Activated CD8-positive, alpha-beta T cell treated with anti-CD3 and anti-CD28 coated beads, Interleukin-2, amount 10 ng/mL, durations not matched to agents 7 days and 5 days (primary cell): ENCODE data around the gene MAGI1. TPM values are rescaled to one million over a fixed set of nuclear protein-coding genes. Genes with fewer than 3 reads are reported as not detected.

Source experiments
- ATAC-seq: fragments of 150-1000 bp; cut with Tn5 transposase; one replicate; pipeline ENCODE4 v1.10.0; 2021; ENCODE audit warnings: moderate library complexity
- CTCF ChIA-PET: fragments of 350-600 bp; sonication (Branson Sonifier 250); formaldehyde crosslinking; loops from one replicate; lab custom pipeline; 2021; ENCODE audit warnings: antibody characterized with exemption; lab: Charles Lee
- POLR2A ChIA-PET: fragments of 350-600 bp; sonication (Branson Sonifier 250); formaldehyde crosslinking; loops from one replicate; lab custom pipeline; 2021; ENCODE audit warnings: antibody characterized with exemption; lab: Charles Lee
- DNase-seq: peaks from one replicate; pipeline ENCODE4 v3.0.0-alpha.2; 2020
- H3K27ac Mint-ChIP-seq: one replicate; pipeline ENCODE4 v1.8.0; 2021; ENCODE audit warnings: mild to moderate bottlenecking, mixed read lengths
- H3K27me3 Mint-ChIP-seq: one replicate; pipeline ENCODE4 v1.8.0; 2021; ENCODE audit warnings: low read depth, mixed read lengths
- H3K36me3 Mint-ChIP-seq: one replicate; pipeline ENCODE4 v1.8.0; 2021; ENCODE audit warnings: low read depth, mixed read lengths
- H3K4me1 Mint-ChIP-seq: one replicate; pipeline ENCODE4 v1.8.0; 2021; ENCODE audit warnings: low read depth, mixed read lengths
- H3K4me3 Mint-ChIP-seq: one replicate; pipeline ENCODE4 v1.8.0; 2021; ENCODE audit warnings: mild to moderate bottlenecking, mixed read lengths
- H3K9me3 Mint-ChIP-seq: one replicate; pipeline ENCODE4 v1.8.0; 2022; ENCODE audit warnings: mixed read lengths; ENCODE audit not compliant: insufficient read depth
- total RNA-seq, 2 experiments: library from RNA; stranded (reverse); gene quantifications; one replicate each; pipeline ENCODE4 v1.2.3, GENCODE V29; 2021

MAGI1 gene
- total RNA-seq, 2 experiments from 2014 or later: not detected

DNA sequence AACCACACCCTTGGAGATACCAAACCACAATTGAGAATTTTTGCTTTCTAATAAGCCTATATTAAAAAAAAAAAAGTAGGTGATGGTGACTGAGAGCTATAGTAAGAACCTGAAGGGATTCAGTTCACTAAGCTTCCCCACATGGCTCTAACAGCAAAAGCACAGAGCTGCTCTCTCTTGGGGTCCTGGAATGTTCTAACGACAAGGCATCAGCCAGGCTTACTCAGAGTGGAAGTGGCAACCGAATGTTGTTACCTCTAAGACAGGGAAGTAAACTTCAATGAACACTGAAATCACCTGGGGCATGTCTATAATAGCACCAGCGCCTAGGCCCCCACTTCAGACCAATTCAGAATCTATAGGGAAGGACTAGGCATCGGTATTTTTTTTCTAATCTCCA lies 397.7 kb downstream of the MAGI1 start:
- DNase-seq (no peak), ATAC-seq (no peak)
- no peak overlapping the region for H3K27ac Mint-ChIP-seq
- CTCF ChIA-PET: no interaction called here
- H3K36me3 Mint-ChIP-seq: no peaks in the 10 kb centered on the region
- POLR2A ChIA-PET: no interaction called here
- H3K9me3 Mint-ChIP-seq: peaks cover 6% of the 10 kb centered on the region
- no peaks in the 10 kb centered on the region for H3K4me1 Mint-ChIP-seq
- H3K4me3 Mint-ChIP-seq: no peak overlapping the region
- no peaks in the 10 kb centered on the region for H3K27me3 Mint-ChIP-seq

DNA sequence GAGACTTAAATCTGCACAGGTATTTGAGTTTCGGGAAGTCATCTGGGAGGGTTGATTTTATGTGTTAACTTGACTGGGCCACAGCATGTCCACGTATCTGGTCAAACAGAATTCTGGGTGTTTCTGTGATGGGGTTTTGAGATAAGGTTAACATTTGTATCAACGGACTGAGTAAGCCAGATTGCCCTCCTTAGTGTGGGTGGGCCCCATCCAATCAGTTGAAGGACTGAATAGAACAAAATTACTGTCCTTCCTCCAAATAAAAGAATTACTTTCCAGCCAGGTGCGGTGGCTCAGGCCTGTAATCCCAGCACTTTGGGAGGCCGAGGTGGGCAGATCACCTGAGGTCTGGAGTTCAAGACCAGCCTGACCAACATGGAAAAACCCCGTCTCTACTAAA lies 399.3 kb downstream of the MAGI1 start:
- H3K36me3 Mint-ChIP-seq: no peaks in the 10 kb centered on the region
- no peaks in the 10 kb centered on the region for H3K27me3 Mint-ChIP-seq
- H3K4me1 Mint-ChIP-seq: no peaks in the 10 kb centered on the region
- peaks cover 6% of the 10 kb centered on the region for H3K9me3 Mint-ChIP-seq
- CTCF ChIA-PET: no interaction called here
- POLR2A ChIA-PET: no interaction called here
- H3K27ac Mint-ChIP-seq: no peak overlapping the region
- ATAC-seq (no peak), DNase-seq (no peak)
- H3K4me3 Mint-ChIP-seq: no peak overlapping the region

DNA sequence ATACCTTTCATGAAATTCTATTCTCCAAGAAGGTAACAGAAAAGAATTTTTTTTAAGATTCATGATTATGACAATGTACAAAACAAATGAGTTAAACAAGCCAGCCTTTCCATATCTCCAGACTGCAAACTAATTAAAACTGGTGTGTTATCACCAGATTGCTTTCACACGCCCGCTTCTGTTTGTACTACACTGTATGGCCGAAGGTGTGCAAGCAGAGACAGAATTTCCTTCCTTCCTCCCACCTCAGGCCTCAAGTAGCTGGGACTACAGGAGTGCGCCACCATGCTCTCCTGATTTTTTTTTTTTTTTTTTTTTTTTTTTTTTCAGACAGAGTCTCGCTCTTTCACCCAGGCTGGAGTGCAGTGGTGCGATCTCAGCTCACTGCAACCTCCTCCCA lies 400.4 kb downstream of the MAGI1 start:
- Mint-ChIP-seq H3K4me3 (no peak overlapping the region), H3K9me3 (peaks cover 6% of the 10 kb centered on the region), H3K36me3 (no peaks in the 10 kb centered on the region)

DNA sequence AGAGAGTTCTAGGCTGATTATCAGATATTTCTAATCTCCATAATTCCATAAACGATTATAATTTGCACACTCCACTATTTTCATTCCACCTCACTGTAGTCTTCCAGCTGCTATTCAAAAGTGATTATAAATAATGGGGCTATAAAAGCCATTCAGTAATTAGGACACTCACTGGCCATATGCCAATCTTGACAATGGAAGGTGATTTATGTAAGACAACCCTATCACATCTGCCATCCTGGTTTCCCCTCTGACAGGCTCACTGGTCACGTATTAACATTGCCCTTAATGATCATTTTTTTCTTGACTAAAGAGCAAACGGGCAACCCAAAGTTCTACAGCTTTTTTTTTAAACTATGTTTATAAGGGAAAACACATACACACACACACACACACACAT lies 402.4 kb downstream of the MAGI1 start:
- no peak for ATAC-seq

More for the DNA sequence above, 400.4 kb downstream of the MAGI1 start:
- ChIA-PET CTCF (no interaction called here), POLR2A (no interaction called here)
- ATAC-seq: no peak
- no peak overlapping the region for H3K27ac Mint-ChIP-seq
- H3K4me1 Mint-ChIP-seq: no peaks in the 10 kb centered on the region
- H3K27me3 Mint-ChIP-seq: no peaks in the 10 kb centered on the region
- DNase-seq: no peak

DNA sequence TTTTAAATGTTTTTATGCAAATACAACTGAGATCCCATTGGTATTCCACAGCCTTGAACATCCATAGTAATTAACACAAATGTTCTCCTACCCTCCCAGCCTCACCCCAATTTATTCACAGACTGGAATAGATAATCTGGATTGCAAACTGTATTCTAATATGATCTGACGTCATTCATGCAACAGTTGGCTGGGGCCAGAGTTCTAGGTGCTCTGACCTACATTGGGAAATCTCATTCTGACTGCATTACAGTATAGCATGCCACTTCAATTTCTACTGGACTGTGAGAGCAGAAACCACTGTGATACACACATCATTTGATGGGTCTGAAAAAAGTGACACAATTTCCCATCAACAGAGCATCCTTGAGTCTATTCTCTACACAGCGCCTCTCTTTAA lies 403.1 kb downstream of the MAGI1 start:
- H3K4me3 Mint-ChIP-seq: no peak overlapping the region
- no peaks in the 10 kb centered on the region for H3K4me1 Mint-ChIP-seq
- ChIA-PET CTCF (no interaction called here), POLR2A (no interaction called here)
- no peak overlapping the region for H3K27ac Mint-ChIP-seq
- H3K27me3 Mint-ChIP-seq: no peaks in the 10 kb centered on the region
- no peaks in the 10 kb centered on the region for H3K36me3 Mint-ChIP-seq
- ATAC-seq (no peak), DNase-seq (no peak)
- H3K9me3 Mint-ChIP-seq: no peaks in the 10 kb centered on the region

More for the DNA sequence above, 402.4 kb downstream of the MAGI1 start:
- Mint-ChIP-seq H3K27me3 (no peaks in the 10 kb centered on the region), H3K36me3 (no peaks in the 10 kb centered on the region), H3K9me3 (peaks cover under 1% of the 10 kb centered on the region), H3K4me1 (no peaks in the 10 kb centered on the region), H3K27ac (no peak overlapping the region), H3K4me3 (no peak overlapping the region)
- DNase-seq: no peak
- POLR2A ChIA-PET: no interaction called here
- CTCF ChIA-PET: no interaction called here

DNA sequence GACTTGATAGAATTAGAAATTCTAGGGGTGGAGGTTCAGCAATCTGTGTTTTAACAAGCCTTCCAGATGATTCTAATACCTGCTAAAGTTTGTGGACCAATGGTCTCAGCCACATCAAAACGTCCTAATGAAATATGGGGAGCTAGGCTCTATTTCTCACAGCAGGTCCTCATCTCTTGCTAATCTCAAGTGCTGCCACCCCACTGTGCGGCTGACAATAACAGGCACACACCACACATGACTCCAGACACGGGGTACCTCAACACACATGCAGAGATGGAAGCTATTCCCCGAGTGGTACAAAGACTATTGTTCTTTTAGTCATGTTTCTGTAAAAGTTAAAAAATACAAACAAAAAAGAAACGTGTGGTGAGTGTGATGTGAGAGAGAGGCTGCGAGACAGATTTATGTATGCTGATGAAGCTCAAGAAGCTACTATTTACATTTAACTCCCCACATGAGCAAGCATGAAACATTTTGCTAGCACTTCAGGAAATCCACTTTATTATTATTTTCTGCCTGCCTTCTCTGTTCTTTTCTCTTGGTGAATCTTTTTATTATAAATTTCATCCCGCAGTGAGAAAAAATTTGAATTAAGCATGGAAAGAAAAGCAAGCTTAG lies 405.6 kb downstream of the MAGI1 start:
- ChIA-PET POLR2A (no interaction called here), CTCF (no interaction called here)
- ATAC-seq (no peak), DNase-seq (no peak)
- Mint-ChIP-seq H3K4me1 (no peaks in the 10 kb centered on the region), H3K9me3 (no peaks in the 10 kb centered on the region), H3K27me3 (no peaks in the 10 kb centered on the region), H3K36me3 (no peaks in the 10 kb centered on the region), H3K27ac (no peak overlapping the region), H3K4me3 (no peak overlapping the region)

DNA sequence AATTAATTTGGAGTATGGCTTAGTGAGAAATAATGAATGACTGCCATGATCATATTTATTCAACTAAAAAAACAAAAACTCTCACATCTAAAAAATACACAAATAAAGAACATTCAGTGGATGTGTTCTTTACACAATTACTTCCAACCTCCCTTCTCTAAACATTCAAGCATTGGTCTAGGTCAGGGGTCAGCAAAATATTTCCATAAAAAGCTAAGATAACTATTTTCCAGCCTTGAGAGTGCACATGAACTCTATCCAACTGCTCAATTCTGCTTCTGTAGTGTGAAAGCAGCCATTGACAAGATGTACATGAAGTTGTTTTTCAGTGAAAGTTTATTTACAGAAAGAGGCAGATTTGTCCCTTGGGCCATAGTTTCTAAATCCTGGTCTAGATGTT lies 406.3 kb downstream of the MAGI1 start:
- no peak for DNase-seq
- Mint-ChIP-seq H3K4me1 (no peaks in the 10 kb centered on the region), H3K27ac (no peak overlapping the region), H3K36me3 (no peaks in the 10 kb centered on the region), H3K4me3 (no peak overlapping the region), H3K27me3 (no peaks in the 10 kb centered on the region), H3K9me3 (no peaks in the 10 kb centered on the region)
- no peak for ATAC-seq
- POLR2A ChIA-PET: no interaction called here
- CTCF ChIA-PET: no interaction called here

DNA sequence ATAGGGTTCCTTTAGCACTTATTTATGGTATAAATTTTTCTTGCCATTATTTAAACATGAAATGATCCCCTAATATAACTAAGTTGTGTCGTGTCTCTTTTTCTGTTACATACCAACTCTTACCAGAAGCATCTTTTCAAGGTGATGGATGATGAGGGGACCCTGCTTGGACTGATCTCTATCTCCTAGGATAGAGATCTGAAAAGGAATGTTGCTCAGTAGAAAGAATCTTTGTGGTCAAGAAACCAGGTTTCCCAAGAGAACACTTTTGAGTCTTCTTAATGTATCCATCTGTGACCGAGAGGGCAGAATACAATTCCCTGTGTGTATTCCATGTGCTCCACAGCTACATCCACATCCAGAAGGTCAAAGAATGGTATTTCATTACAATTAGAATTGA lies 409.7 kb downstream of the MAGI1 start:
- Mint-ChIP-seq H3K27ac (no peak overlapping the region), H3K36me3 (no peaks in the 10 kb centered on the region), H3K27me3 (no peaks in the 10 kb centered on the region), H3K4me1 (no peaks in the 10 kb centered on the region), H3K9me3 (peaks cover 4% of the 10 kb centered on the region), H3K4me3 (no peak overlapping the region)
- ChIA-PET POLR2A (no interaction called here), CTCF (no interaction called here)
- ATAC-seq (no peak), DNase-seq (no peak)

DNA sequence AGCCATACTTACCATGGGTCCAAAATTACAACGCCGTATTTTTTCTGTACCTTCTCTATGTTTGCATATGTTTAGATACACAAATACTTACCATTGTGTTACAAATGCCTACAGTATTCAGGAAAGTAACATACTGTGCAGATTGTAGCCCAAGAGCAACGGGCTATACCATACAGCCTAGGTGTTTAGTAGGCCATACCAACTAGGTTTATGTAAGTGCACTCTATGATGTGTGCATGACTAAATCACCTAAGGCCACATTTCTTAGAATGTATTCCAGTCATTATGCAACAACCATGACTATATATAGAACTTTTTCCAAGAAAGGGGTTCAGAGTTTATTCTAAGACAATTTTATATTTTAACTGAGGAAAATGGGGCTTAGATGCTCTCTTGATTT lies 411.7 kb downstream of the MAGI1 start:
- Mint-ChIP-seq H3K27me3 (no peaks in the 10 kb centered on the region), H3K27ac (no peak overlapping the region), H3K4me3 (no peak overlapping the region), H3K36me3 (no peaks in the 10 kb centered on the region), H3K9me3 (peaks cover 4% of the 10 kb centered on the region), H3K4me1 (no peaks in the 10 kb centered on the region)
- CTCF ChIA-PET: no interaction called here
- ATAC-seq (no peak), DNase-seq (no peak)
- POLR2A ChIA-PET: no interaction called here

DNA sequence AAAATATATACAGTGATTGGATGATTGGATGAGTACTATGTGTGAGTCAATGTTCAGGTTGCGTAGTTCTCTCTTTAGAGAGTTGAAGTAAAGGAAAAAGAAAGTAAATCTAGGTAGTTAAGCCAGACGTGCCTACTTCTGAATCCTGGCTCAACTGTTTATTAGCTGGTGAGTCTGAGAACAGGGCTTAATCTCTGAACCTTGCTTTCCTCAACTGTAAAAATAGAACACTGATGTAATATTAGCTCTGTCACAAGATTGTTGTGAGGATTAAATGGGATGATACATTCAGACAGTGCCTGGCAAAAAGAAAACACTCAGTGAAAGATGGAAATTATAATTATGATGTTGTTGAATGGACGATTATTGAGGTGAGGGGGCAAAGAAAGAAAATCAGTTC lies 413.4 kb downstream of the MAGI1 start:
- CTCF ChIA-PET: no interaction called here
- H3K9me3 Mint-ChIP-seq: peaks cover 4% of the 10 kb centered on the region
- DNase-seq: no peak

DNA sequence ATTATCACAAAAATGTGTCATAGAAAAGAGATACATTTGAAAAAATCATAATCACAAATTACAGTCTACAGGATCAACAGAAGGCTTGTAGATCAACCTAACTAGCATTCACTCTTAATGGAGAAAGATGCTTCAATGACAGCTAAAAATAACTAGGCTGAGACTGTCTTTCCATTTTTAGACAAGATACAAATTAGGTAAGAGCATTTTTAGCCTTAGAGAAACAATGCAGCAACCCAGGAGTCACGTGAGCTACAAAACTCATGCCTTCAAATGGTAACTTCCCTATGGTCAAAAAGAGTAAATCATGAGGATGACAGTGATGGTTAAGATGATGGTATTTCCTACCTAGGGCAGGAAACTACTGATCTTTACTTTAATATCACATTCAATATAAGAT lies 415.4 kb downstream of the MAGI1 start:
- Mint-ChIP-seq H3K4me1 (no peaks in the 10 kb centered on the region), H3K27ac (no peak overlapping the region), H3K27me3 (no peaks in the 10 kb centered on the region), H3K36me3 (no peaks in the 10 kb centered on the region), H3K4me3 (no peak overlapping the region), H3K9me3 (peaks cover 4% of the 10 kb centered on the region)
- POLR2A ChIA-PET: no interaction called here
- CTCF ChIA-PET: no interaction called here
- DNase-seq (no peak), ATAC-seq (no peak)

More for the DNA sequence above, 413.4 kb downstream of the MAGI1 start:
- Mint-ChIP-seq H3K4me3 (no peak overlapping the region), H3K27me3 (no peaks in the 10 kb centered on the region), H3K27ac (no peak overlapping the region), H3K4me1 (no peaks in the 10 kb centered on the region), H3K36me3 (no peaks in the 10 kb centered on the region)
- no peak for ATAC-seq
- POLR2A ChIA-PET: no interaction called here

DNA sequence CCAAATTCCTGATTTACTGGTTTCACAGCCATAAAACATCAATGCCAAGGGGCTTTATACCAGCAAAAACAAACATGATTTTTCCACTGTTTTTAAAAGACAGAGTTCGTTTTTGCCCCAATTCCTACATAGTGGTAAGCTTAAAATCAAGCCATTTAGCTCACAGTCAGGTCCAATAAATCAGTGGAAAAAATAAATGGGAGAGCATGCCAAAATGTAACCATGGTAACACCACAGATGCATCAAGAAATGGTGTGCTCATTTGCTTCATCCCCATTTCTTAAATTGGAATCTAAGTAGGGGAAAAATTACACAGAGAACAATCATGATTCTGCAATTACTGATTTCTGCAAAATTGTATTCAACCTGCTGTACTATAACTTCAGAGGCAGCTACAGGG lies 418.8 kb downstream of the MAGI1 start:
- H3K4me1 Mint-ChIP-seq: no peaks in the 10 kb centered on the region
- CTCF ChIA-PET: no interaction called here
- no peaks in the 10 kb centered on the region for H3K27me3 Mint-ChIP-seq
- no peak overlapping the region for H3K4me3 Mint-ChIP-seq
- DNase-seq (no peak), ATAC-seq (no peak)
- no peaks in the 10 kb centered on the region for H3K36me3 Mint-ChIP-seq
- POLR2A ChIA-PET: no interaction called here
- no peak overlapping the region for H3K27ac Mint-ChIP-seq
- peaks cover 4% of the 10 kb centered on the region for H3K9me3 Mint-ChIP-seq

DNA sequence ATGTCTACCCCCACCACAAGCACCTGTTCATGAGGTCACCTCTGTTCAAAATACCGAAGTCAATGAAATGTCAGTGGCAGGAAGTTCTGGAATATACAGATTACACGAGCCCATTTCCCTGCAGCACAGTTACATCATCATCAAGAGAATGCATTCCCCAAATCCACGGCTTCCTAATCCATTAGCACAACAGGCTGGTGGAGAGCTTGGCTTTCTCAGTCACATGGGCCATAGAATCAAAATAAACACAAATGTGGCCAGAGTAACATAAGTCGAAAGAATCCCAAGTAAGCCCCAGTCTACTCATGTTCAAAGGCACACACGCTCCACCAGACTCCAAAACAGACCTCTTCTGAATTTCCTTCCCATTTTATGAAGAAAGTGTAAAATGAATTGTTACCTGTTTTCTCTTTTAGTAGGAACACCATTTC lies 419.3 kb downstream of the MAGI1 start:
- Mint-ChIP-seq H3K36me3 (no peaks in the 10 kb centered on the region), H3K4me1 (no peaks in the 10 kb centered on the region), H3K4me3 (no peak overlapping the region), H3K27me3 (no peaks in the 10 kb centered on the region), H3K9me3 (peaks cover 4% of the 10 kb centered on the region), H3K27ac (no peak overlapping the region)
- CTCF ChIA-PET: no interaction called here
- ATAC-seq (no peak), DNase-seq (no peak)
- POLR2A ChIA-PET: no interaction called here
